Tongue (tissue), 2 donors: ENCODE data around the gene FZD10. TPM values are rescaled to one million over a fixed set of nuclear protein-coding genes. Genes with fewer than 3 reads are reported as not detected.

Experiments used
- DNase-seq: peaks from one replicate; pipeline ENCODE4 v3.0.0-alpha.2; 2015
- total RNA-seq: library from RNA; depleted of rRNA; stranded (reverse); fragments of >200 nt; gene quantifications from one replicate; pipeline ENCODE4 v1.2.3, GENCODE V29; 2014

The FZD10 gene
- total RNA-seq, 1 donor from 2014 or later: 10.1 TPM

- DNase-seq: no peak
Measured at GRCh38 chr12:130155416-130156073, 6.7 kb upstream of the FZD10 start.

- no peak for DNase-seq
Measured at GRCh38 chr12:130156652-130157275, 5.5 kb upstream of the FZD10 start.

- DNase-seq: no peak
Measured at GRCh38 chr12:130157998-130158753, 4.1 kb upstream of the FZD10 start.

- no peak for DNase-seq
Measured at GRCh38 chr12:130158754-130159059, 3.6 kb upstream of the FZD10 start.

- no peak for DNase-seq
Measured at GRCh38 chr12:130160306-130160705, 2.0 kb upstream of the FZD10 start.

GRCh38 chr12:130160711-130161231 lies 1.5 kb upstream of the FZD10 start:
- DNase-seq: no peak

GRCh38 chr12:130161261-130162243 lies 712 bp upstream of the FZD10 start:
- peak; percentile 77 for DNase-seq

GRCh38 chr12:130162745-130163460 lies 639 bp downstream of the FZD10 start:
- no peak for DNase-seq

- DNase-seq: no peak
Measured at GRCh38 chr12:130163461-130164215, 1.4 kb downstream of the FZD10 start.

GRCh38 chr12:130164216-130164542 lies 1.9 kb downstream of the FZD10 start:
- DNase-seq: no peak

GRCh38 chr12:130164936-130165335 lies 2.7 kb downstream of the FZD10 start:
- DNase-seq: no peak

GRCh38 chr12:130166306-130166705 lies 4.0 kb downstream of the FZD10 start:
- DNase-seq: no peak

- no peak for DNase-seq
Measured at GRCh38 chr12:130167537-130167936, 5.3 kb downstream of the FZD10 start.

GRCh38 chr12:130169256-130169655 lies 7.0 kb downstream of the FZD10 start:
- DNase-seq: no peak

- DNase-seq: no peak
Measured at GRCh38 chr12:130169924-130170323, 7.7 kb downstream of the FZD10 start.

GRCh38 chr12:130170611-130171010 lies 8.3 kb downstream of the FZD10 start:
- DNase-seq: no peak

- DNase-seq: peak; percentile 32
Measured at GRCh38 chr12:130177635-130178242, 15.5 kb downstream of the FZD10 start.

- no peak for DNase-seq
Measured at GRCh38 chr12:130178282-130178681, 16.0 kb downstream of the FZD10 start.

- DNase-seq: no peak
Measured at GRCh38 chr12:130179191-130179590, 16.9 kb downstream of the FZD10 start.

GRCh38 chr12:130179621-130180020 lies 17.4 kb downstream of the FZD10 start:
- no peak for DNase-seq
